Nephron progenitor cell (in vitro differentiated cells): Measurements from ENCODE around the gene HS3ST4.
"Not testable (repeated sequence)": the region's sequence is repeated elsewhere in the genome, so short reads cannot be mapped to it uniquely, and the experiment has no call there.

Experiments
- DNase-seq: peaks from one replicate; pipeline ENCODE4 v3.0.0; 2021
- H3K27ac Mint-ChIP-seq: 2 replicates; pipeline ENCODE4 v1.8.0; 2021; ENCODE audit warnings: mild to moderate bottlenecking, moderate library complexity, mixed read lengths
- H3K27me3 Mint-ChIP-seq: 2 replicates; pipeline ENCODE4 v1.8.0; 2021; ENCODE audit warnings: mild to moderate bottlenecking, low read depth, mixed read lengths; ENCODE audit not compliant: poor library complexity
- H3K36me3 Mint-ChIP-seq: 2 replicates; pipeline ENCODE4 v1.8.0; 2021; ENCODE audit warnings: low read depth, mixed read lengths
- H3K4me1 Mint-ChIP-seq: 2 replicates; pipeline ENCODE4 v1.8.0; 2021; ENCODE audit warnings: mixed read lengths
- H3K4me3 Mint-ChIP-seq: 2 replicates; pipeline ENCODE4 v1.8.0; 2021; ENCODE audit warnings: mild to moderate bottlenecking, moderate library complexity, mixed read lengths
- H3K9me3 Mint-ChIP-seq: 2 replicates; pipeline ENCODE4 v1.8.0; 2021; ENCODE audit warnings: mild to moderate bottlenecking, moderate library complexity, mixed read lengths
- TF ChIP-seq, protein P1 (sequence below): fragments of 200-600 bp; sonication (generic); IDR thresholded peaks from 2 replicates; pipeline ENCODE4 v1.5.0; 2021; ENCODE audit warnings: antibody characterized with exemption

HS3ST4 gene

DNA sequence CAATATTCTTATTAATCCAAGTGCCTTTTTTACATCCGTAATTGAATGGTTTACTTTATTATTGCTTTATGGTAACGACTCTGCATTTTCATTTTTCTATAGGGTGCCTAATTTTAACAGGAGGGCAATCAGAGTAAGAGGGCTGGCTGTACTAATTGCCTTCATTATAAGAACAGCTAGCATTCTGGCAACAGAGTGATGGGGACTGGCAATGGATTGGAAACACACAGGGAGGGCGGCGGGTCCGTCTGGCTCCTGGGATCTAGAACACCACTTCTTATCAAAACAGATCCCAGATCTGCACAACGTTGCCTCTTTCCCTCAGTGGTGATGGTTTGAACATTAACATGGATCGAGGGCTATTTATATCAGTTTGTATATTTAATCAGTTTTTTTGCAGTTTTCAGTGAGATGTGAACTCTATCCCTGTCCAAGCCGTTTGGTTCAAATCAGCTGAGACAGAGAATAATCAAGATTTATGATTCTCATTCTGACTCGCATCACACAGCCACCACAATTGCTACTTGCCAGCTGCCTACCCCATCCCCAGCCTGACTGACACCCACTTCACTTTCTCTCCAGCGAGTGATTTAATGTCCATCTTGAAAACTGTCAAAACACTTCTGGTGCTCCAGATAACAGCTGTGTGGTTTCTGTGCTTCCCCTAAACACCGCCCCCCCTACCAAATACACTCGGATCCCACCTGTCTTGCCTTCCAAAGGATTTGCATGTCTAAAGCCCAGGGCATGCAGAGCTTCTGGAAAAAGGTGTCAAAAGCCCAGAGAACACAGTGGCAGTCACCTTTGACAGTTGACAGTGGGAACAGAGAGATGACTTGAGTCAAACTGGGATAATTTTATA is 327.9 kb downstream of the HS3ST4 start:
- DNase-seq, result no peak
- Mint-ChIP-seq H3K4me3 (no peak overlapping the region), H3K9me3 (peaks cover 17% of the 10 kb centered on the region), H3K27ac (no peak overlapping the region), H3K36me3 (peaks cover 4% of the 10 kb centered on the region), H3K27me3 (peaks cover 2% of the 10 kb centered on the region), H3K4me1 (peaks cover 15% of the 10 kb centered on the region)
- TF ChIP-seq, protein P1, sequence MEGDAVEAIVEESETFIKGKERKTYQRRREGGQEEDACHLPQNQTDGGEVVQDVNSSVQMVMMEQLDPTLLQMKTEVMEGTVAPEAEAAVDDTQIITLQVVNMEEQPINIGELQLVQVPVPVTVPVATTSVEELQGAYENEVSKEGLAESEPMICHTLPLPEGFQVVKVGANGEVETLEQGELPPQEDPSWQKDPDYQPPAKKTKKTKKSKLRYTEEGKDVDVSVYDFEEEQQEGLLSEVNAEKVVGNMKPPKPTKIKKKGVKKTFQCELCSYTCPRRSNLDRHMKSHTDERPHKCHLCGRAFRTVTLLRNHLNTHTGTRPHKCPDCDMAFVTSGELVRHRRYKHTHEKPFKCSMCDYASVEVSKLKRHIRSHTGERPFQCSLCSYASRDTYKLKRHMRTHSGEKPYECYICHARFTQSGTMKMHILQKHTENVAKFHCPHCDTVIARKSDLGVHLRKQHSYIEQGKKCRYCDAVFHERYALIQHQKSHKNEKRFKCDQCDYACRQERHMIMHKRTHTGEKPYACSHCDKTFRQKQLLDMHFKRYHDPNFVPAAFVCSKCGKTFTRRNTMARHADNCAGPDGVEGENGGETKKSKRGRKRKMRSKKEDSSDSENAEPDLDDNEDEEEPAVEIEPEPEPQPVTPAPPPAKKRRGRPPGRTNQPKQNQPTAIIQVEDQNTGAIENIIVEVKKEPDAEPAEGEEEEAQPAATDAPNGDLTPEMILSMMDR, result no peak

- Mint-ChIP-seq H3K9me3 (no peaks in the 10 kb centered on the region), H3K4me3 (no peak overlapping the region), H3K4me1 (peaks cover 11% of the 10 kb centered on the region), H3K36me3 (no peaks in the 10 kb centered on the region), H3K27ac (no peak overlapping the region), H3K27me3 (peaks cover 12% of the 10 kb centered on the region)
- DNase-seq, result no peak
- TF ChIP-seq, protein P1, result no peak
These were observed 335.1 kb downstream of the HS3ST4 start for GRCh38 chr16:26026709-26027450.

- TF ChIP-seq, protein P1, result no peak
- DNase-seq, result no peak
- Mint-ChIP-seq H3K27me3 (peaks cover 7% of the 10 kb centered on the region), H3K9me3 (no peaks in the 10 kb centered on the region), H3K27ac (no peak overlapping the region), H3K4me1 (peaks cover 20% of the 10 kb centered on the region), H3K36me3 (no peaks in the 10 kb centered on the region), H3K4me3 (no peak overlapping the region)
These were observed 339.5 kb downstream of the HS3ST4 start for GRCh38 chr16:26031286-26031685.

DNA sequence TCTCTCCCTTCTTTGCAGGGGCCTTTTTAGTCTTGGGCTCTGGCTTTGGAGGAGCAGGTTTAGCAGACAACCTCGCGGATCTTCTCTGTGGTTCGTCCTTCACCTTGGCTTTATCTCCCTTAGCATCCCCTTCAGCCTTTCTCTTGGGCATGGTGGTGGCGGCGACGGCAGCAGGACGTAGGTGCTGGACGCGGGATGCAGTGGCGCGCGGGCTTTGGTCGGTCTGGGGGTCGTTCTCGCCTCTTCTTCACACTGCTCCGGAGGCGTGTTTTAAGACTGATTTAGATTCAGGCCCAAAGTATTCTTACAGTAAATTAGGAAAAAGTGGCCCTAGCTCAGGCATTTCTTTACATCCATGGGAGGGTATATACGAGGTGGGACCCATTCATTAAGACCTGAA is 340.9 kb downstream of the HS3ST4 start:
- not testable (repeated sequence) for H3K36me3 Mint-ChIP-seq, H3K27me3 Mint-ChIP-seq, DNase-seq, H3K9me3 Mint-ChIP-seq, H3K27ac Mint-ChIP-seq, H3K4me3 Mint-ChIP-seq
- peaks cover 20% of the 10 kb centered on the region for H3K4me1 Mint-ChIP-seq

- no peaks in the 10 kb centered on the region for H3K36me3 Mint-ChIP-seq
- H3K27me3 Mint-ChIP-seq, result peaks cover 11% of the 10 kb centered on the region
- no peak overlapping the region for H3K4me3 Mint-ChIP-seq
- H3K27ac Mint-ChIP-seq, result no peak overlapping the region
- no peak for DNase-seq
- TF ChIP-seq, protein P1, result no peak
- H3K4me1 Mint-ChIP-seq, result peaks cover 9% of the 10 kb centered on the region
- no peaks in the 10 kb centered on the region for H3K9me3 Mint-ChIP-seq
These were observed 350.4 kb downstream of the HS3ST4 start for GRCh38 chr16:26041952-26042668.

GRCh38 chr16:26050472-26050871 is 358.7 kb downstream of the HS3ST4 start:
- TF ChIP-seq, protein P1, result no peak
- H3K27ac Mint-ChIP-seq, result no peak overlapping the region
- H3K36me3 Mint-ChIP-seq, result no peaks in the 10 kb centered on the region
- peak; percentile 11 for DNase-seq
- H3K9me3 Mint-ChIP-seq, result peaks cover 6% of the 10 kb centered on the region
- peak overlapping the region; percentile 12 for H3K4me3 Mint-ChIP-seq
- peaks cover 34% of the 10 kb centered on the region for H3K4me1 Mint-ChIP-seq
- peaks cover 10% of the 10 kb centered on the region for H3K27me3 Mint-ChIP-seq
